GM11168 (cell line): Measurements from ENCODE around the gene CISD2.
"Not testable (repeated sequence)": the region's sequence is repeated elsewhere in the genome, so short reads cannot be mapped to it uniquely, and the experiment has no call there.

Source experiments
- in situ Hi-C: fragments of 300-500 bp; cut with MboI; formaldehyde crosslinking; loops from one replicate; pipeline ENCODE4 v1.12.0; 2022; ENCODE audit warnings: low sequenced_read_pairs; ENCODE audit not compliant: unreplicated experiment

Gene CISD2

GRCh38 chr4:102847687-102848086 is 21.1 kb upstream of the CISD2 start:
- in situ Hi-C loops: no loop called here

GRCh38 chr4:102849579-102850104 is 19.1 kb upstream of the CISD2 start:
- in situ Hi-C loops: no loop called here

- in situ Hi-C loops: no loop called here
These were observed 18.4 kb upstream of the CISD2 start for GRCh38 chr4:102850370-102850769.

- in situ Hi-C loops: no loop called here
These were observed 9.8 kb upstream of the CISD2 start for GRCh38 chr4:102858828-102859464.

- in situ Hi-C loops: no loop called here
These were observed 8.0 kb upstream of the CISD2 start for GRCh38 chr4:102860611-102861324.

- in situ Hi-C loops: no loop called here
These were observed 6.8 kb upstream of the CISD2 start for GRCh38 chr4:102862016-102862415.

GRCh38 chr4:102862747-102863146 is 6.0 kb upstream of the CISD2 start:
- in situ Hi-C loops: no loop called here

GRCh38 chr4:102865327-102865726 is 3.5 kb upstream of the CISD2 start:
- in situ Hi-C loops: not testable (repeated sequence)

- in situ Hi-C loops: no loop called here
These were observed 1.3 kb upstream of the CISD2 start for GRCh38 chr4:102867278-102868152.

GRCh38 chr4:102868153-102868780 is 525 bp upstream of the CISD2 start:
- in situ Hi-C loops: no loop called here

- in situ Hi-C loops: no loop called here
These were observed 891 bp downstream of the CISD2 start for GRCh38 chr4:102869569-102870197.

GRCh38 chr4:102871772-102872171 is 3.0 kb downstream of the CISD2 start:
- in situ Hi-C loops: no loop called here

- in situ Hi-C loops: not testable (repeated sequence)
These were observed 8.8 kb downstream of the CISD2 start for GRCh38 chr4:102877477-102878106.

- in situ Hi-C loops: not testable (repeated sequence)
These were observed 9.6 kb downstream of the CISD2 start for GRCh38 chr4:102878349-102878748.

- in situ Hi-C loops: no loop called here
These were observed 10.1 kb downstream of the CISD2 start for GRCh38 chr4:102878901-102879300.

- in situ Hi-C loops: no loop called here
These were observed 12.6 kb downstream of the CISD2 start for GRCh38 chr4:102881343-102881742.

- in situ Hi-C loops: no loop called here
These were observed 14.5 kb downstream of the CISD2 start for GRCh38 chr4:102883278-102883677.

- in situ Hi-C loops: not testable (repeated sequence)
These were observed 19.8 kb downstream of the CISD2 start for GRCh38 chr4:102888570-102888969.

GRCh38 chr4:102889866-102890265 is 21.1 kb downstream of the CISD2 start:
- in situ Hi-C loops: not testable (repeated sequence)
